Mesothelial cell of epicardium (in vitro differentiated cells): ENCODE measurements around the gene HDAC8. TPM values are rescaled to one million over a fixed set of nuclear protein-coding genes. Genes with fewer than 3 reads are reported as not detected.

Source experiments
- DNase-seq, 2 experiments: peaks; one replicate each; pipeline ENCODE4 v3.0.0; 2021; ENCODE audit warnings: low spot score in 2 of 2; ENCODE audit not compliant: unreplicated experiment in 2 of 2
- H3K27ac Mint-ChIP-seq: 2 replicates; pipeline ENCODE4 v1.8.0; 2021; ENCODE audit warnings: mixed read lengths
- H3K27me3 Mint-ChIP-seq: 2 replicates; pipeline ENCODE4 v1.8.0; 2021; ENCODE audit warnings: low read depth, mixed read lengths
- H3K36me3 Mint-ChIP-seq: 2 replicates; pipeline ENCODE4 v1.8.0; 2021; ENCODE audit warnings: mixed read lengths
- H3K4me1 Mint-ChIP-seq: 2 replicates; pipeline ENCODE4 v1.8.0; 2021; ENCODE audit warnings: mixed read lengths
- H3K4me3 Mint-ChIP-seq: 2 replicates; pipeline ENCODE4 v1.8.0; 2021; ENCODE audit warnings: mild to moderate bottlenecking, moderate library complexity, mixed read lengths
- H3K9me3 Mint-ChIP-seq: 2 replicates; pipeline ENCODE4 v1.8.0; 2021; ENCODE audit warnings: mixed read lengths
- CTCF ChIP-seq: fragments of 200-600 bp; sonication (generic); IDR thresholded peaks from one replicate; pipeline ENCODE4 v1.5.0; 2021; ENCODE audit warnings: antibody characterized with exemption; ENCODE audit not compliant: unreplicated experiment
- total RNA-seq: library from RNA; stranded (reverse); gene quantifications from 3 replicates; pipeline ENCODE4 v1.2.1, GENCODE V29; 2021

Gene HDAC8
- total RNA-seq, 1 donor from 2014 or later: 50.0 TPM

DNA sequence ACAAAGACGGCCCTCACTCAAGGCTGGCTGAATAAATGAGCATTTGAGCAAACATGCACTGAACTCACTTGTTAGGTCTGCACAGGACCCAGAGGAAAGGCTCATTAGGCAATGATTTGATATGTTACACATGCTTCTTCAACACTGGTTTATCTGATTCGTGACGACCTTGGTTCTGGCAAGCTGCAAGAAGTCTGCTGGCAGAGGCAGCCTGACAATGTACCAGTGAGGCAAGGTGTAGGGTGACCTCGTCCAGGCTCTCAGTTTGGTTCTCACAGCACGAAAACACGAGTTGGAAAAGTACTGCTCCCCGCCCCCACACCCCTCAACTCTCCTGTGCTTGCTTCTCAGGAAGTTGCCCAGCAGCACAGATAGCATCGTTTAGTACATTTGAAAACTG is 203.8 kb downstream of the HDAC8 start:
- H3K27me3 Mint-ChIP-seq: no peaks in the 10 kb centered on the region
- DNase-seq: no peak
- peaks cover 29% of the 10 kb centered on the region for H3K9me3 Mint-ChIP-seq
- H3K27ac Mint-ChIP-seq: no peak overlapping the region
- no peak for TF ChIP-seq CTCF
- H3K4me3 Mint-ChIP-seq: no peak overlapping the region
- H3K4me1 Mint-ChIP-seq: no peaks in the 10 kb centered on the region
- peaks cover 9% of the 10 kb centered on the region for H3K36me3 Mint-ChIP-seq

DNA sequence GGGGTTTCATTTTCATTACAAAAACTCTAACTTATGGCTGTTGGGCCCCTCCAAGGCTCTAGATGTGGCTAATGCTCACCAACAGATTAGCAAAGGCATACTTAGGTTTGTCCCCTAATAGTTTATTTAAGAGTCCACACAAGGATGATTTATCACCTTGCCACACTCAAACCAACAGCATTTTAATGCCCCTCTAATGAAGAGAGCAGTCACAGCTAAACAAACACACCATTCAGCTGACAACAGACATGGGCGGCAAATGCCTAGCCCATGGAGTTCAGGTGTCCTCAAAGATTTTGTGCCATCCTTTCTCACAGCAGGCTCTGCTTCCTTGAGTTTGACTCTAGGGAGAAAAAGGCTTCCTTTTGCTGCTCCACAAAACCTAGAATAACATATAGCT is 205.1 kb downstream of the HDAC8 start:
- peaks cover 23% of the 10 kb centered on the region for H3K9me3 Mint-ChIP-seq
- H3K4me1 Mint-ChIP-seq: no peaks in the 10 kb centered on the region
- H3K27me3 Mint-ChIP-seq: no peaks in the 10 kb centered on the region
- H3K36me3 Mint-ChIP-seq: peaks cover 9% of the 10 kb centered on the region
- no peak overlapping the region for H3K4me3 Mint-ChIP-seq
- TF ChIP-seq CTCF: no peak
- H3K27ac Mint-ChIP-seq: no peak overlapping the region
- DNase-seq: no peak

GRCh38 chrX:72366701-72367454 is 205.8 kb downstream of the HDAC8 start:
- no peak for DNase-seq
- Mint-ChIP-seq H3K27me3 (no peaks in the 10 kb centered on the region), H3K27ac (no peak overlapping the region), H3K9me3 (peaks cover 18% of the 10 kb centered on the region), H3K36me3 (peaks cover 9% of the 10 kb centered on the region), H3K4me3 (no peak overlapping the region), H3K4me1 (no peaks in the 10 kb centered on the region)
- no peak for TF ChIP-seq CTCF

DNA sequence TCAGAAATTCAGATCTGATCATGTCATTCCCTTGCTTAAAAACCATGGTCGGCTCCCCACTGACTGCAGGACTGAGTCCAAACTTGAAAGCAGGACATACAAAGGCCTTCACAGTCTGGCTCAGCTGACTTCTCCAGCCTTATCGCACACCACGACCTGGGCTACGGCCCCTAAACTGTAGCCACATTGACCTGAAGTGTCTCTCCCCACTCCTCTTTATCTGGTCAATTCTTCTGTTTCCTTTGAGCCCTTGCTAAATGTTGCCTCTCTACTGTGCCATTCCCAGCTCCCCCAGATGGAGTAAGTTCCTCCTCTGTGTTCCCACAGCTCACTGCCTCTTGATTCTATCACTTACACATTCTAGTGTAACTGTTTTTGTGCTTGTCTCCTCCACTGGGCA is 206.5 kb downstream of the HDAC8 start:
- Mint-ChIP-seq H3K4me3 (no peak overlapping the region), H3K36me3 (peaks cover 10% of the 10 kb centered on the region), H3K9me3 (peaks cover 15% of the 10 kb centered on the region), H3K27ac (no peak overlapping the region), H3K27me3 (no peaks in the 10 kb centered on the region), H3K4me1 (no peaks in the 10 kb centered on the region)
- DNase-seq: no peak
- no peak for TF ChIP-seq CTCF

DNA sequence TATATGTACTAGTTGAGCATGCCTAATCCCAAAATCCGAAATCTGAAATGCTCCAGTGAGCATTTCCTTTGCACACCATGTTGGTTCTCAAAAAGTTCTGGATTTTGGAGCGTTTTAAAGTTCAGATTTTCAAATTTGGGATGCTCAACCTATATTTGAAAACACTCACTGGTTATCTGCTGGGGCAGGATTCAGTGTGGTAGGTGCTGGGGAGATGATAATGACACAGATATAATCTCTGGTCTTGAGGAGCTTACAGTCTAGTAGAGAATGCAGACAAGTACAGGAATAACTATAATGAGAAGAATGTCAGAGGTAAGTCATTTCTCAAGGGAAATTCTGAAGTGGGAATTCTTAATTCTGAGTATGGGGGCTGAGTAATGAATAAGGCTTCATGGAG is 207.5 kb downstream of the HDAC8 start:
- Mint-ChIP-seq H3K36me3 (peaks cover 10% of the 10 kb centered on the region), H3K27me3 (no peaks in the 10 kb centered on the region), H3K27ac (no peak overlapping the region), H3K9me3 (peaks cover 14% of the 10 kb centered on the region), H3K4me1 (no peaks in the 10 kb centered on the region), H3K4me3 (no peak overlapping the region)
- DNase-seq: no peak
- no peak for TF ChIP-seq CTCF

- no peak for DNase-seq
- no peak for TF ChIP-seq CTCF
- no peaks in the 10 kb centered on the region for H3K27me3 Mint-ChIP-seq
- H3K9me3 Mint-ChIP-seq: peaks cover 20% of the 10 kb centered on the region
- no peak overlapping the region for H3K4me3 Mint-ChIP-seq
- peaks cover 14% of the 10 kb centered on the region for H3K36me3 Mint-ChIP-seq
- no peaks in the 10 kb centered on the region for H3K4me1 Mint-ChIP-seq
- no peak overlapping the region for H3K27ac Mint-ChIP-seq
These were observed 212.3 kb downstream of the HDAC8 start for GRCh38 chrX:72360326-72360725.
